ENCODE results near the gene NOD1.
"Not testable (repeated sequence)": the region's sequence is repeated elsewhere in the genome, so short reads cannot be mapped to it uniquely, and the experiment has no call there.

Gene NOD1

DNA sequence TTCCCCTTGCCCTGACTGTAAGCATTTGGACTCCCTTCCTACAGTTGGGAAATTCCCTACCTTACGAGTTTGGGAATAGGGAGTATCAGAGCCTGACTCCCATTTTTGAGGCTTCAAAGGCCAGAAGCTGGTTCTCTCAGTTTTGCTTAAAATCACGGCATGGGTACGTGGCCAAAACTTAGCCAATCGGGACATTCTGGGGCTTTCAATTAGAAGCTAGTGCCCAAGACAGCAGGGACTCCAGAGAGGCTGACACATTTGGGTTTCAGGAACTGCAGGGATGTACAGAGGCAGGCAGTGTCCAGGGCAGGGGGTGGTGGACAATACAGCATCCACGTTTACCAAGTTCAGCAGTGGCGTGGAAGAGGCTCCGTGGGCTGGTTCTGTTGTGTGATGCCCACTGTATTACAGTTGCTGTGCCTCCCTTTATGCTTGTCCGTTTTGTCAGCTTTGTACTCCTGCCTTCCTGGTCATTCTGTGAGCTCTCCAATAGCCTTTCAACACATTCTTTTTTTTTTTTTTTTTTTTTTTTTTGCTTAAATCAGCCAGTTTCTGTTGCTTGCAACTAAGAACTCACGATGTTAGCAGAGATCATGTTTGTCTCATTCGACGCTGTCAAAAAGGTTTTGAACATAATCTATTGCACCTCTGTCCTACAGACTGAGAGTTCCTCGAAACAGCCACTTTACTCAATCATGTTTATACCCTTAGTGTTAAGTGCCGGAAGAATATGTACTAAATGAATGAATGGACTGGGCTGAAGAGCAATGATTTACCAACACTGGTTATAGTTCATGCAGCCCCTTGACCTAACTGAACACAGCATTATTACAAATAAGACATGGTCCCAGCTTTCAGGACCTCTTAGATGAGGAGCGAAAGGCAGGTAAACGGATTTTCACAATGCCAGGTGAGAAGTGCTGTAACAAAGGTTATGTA lies 25.0 kb upstream of the NOD1 start:
- DNase-seq: no peak

- no peak for DNase-seq
Measured at GRCh38 chr7:30502470-30503251, 24.1 kb upstream of the NOD1 start.

DNA sequence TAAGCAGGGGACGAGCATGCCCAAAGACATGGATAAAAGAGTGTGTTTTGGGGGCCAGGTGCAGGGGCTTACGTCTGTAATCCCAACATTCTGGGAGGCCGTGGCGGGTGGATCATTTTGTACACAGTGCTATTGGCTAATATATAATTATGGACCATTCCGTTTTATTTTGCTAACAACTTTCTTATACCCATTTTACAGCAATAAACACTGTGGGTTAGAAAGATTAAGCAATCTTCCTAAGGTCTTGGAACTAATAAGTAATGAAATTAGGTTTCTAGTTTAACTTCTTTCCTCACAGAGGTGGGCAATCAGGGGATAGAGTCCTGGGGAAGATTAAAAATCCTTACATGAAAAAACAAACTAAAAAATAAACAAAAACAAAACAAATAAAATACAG lies 22.7 kb upstream of the NOD1 start:
- DNase-seq: no peak

GRCh38 chr7:30493228-30493627 lies 14.6 kb upstream of the NOD1 start:
- DNase-seq: no peak

DNA sequence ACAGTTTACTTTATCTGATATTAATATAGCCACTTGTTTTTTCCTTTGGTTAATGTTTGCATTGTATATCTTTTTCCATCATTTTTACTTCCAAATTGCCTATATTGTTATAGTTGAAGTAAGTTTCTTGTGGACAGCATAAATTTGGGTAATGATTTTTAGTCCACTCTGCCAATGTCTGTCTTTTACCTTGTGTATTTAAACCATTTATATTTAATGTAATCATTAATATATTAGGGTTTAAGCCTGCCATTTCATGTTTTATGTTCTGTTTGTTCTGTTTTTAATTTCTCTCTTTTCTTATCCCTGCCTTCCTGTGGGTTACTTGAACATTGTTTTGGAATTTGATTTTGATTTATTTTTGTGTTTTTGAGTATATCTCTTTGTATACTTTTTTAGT lies 12.8 kb upstream of the NOD1 start:
- no peak for DNase-seq

- no peak for DNase-seq
Measured at GRCh38 chr7:30487371-30487770, 8.8 kb upstream of the NOD1 start.

GRCh38 chr7:30485667-30486066 lies 7.1 kb upstream of the NOD1 start:
- DNase-seq: no peak

DNA sequence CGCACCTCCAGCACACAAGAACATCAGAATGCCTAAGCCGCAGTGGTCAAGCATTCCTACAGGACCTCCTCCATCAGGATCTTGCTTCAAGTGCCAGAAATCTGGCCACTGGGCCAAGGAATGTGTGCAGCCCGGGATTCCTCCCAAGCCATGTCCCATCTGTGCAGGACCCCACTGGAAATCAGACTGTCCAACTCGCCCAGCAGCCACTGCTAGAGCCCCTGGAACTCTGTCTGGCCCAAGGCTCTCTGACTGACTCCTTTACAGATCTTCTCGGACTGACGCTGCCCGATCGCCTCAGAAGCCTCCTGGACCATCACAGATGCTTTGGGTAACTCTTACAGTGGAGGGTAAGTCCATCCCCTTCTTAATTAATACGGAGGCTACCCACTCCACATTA lies 2.8 kb upstream of the NOD1 start:
- DNase-seq: not testable (repeated sequence)

DNA sequence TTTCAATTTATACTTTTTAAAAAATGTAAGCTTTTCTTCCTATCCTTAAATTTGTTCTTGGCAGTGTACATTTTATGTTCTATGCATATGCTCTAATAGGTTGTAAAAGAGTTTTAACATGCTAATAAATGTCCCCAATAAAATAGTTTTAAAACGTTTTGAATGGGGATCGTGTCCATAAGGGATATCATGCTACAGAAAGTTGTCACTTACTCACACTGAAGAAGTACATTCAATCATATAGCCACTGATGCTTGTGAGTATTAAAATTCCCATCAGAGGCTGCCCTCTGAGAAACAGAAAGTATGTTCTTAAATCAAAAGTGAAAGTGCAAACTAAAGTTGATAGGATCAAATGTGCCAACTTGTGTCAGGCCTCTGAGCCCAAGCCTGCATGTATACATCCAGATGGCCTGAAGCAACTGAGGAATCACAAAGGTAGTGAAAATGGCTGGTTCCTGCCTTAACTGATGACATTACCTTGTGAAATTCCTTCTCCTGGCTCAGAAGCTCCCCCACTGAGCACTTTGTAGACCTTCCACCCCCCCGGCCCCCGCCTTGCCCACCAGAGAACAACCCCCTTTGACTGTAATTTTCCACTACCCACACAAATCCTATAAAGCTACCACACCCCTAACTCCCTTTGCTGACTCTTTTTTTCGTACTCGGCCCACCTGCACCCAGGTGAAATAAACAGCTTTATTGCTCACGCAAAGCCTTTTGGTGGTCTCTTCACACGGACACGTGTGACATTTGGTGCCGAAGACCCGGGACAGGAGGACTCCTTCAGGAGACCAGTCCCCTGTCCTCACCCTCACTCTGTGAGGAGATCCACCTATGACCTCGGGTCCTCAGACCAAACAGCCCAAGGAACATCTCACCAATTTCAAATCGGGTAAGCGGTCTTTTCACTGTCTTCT lies 877 bp upstream of the NOD1 start:
- no peak for DNase-seq

GRCh38 chr7:30476459-30477145 lies 2.0 kb downstream of the NOD1 start:
- DNase-seq: no peak

- no peak for DNase-seq
Measured at GRCh38 chr7:30475580-30475979, 3.0 kb downstream of the NOD1 start.

DNA sequence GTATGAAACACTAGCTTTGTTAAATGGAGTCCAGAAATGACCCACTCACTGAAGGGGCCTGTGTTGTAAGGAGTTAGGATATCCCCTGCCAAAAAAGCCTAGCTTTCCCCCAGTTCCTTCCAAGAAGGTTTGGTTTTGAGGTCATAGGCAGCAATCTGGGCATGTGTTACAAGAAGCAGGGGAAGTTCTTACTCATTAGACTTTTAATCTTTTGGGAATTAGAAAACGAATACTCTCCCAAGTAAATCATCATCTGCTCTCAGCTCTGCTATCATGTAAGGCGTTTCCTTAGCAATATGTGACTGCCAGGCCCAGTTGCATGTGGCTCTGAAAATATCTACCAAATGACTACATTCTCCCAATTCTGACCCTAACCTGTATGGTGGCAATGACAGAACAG lies 3.7 kb downstream of the NOD1 start:
- DNase-seq: no peak

- no peak for DNase-seq
Measured at GRCh38 chr7:30474485-30474884, 4.1 kb downstream of the NOD1 start.

- no peak for DNase-seq
Measured at GRCh38 chr7:30473903-30474302, 4.7 kb downstream of the NOD1 start.

- no peak for DNase-seq
Measured at GRCh38 chr7:30472784-30473775, 5.5 kb downstream of the NOD1 start.

DNA sequence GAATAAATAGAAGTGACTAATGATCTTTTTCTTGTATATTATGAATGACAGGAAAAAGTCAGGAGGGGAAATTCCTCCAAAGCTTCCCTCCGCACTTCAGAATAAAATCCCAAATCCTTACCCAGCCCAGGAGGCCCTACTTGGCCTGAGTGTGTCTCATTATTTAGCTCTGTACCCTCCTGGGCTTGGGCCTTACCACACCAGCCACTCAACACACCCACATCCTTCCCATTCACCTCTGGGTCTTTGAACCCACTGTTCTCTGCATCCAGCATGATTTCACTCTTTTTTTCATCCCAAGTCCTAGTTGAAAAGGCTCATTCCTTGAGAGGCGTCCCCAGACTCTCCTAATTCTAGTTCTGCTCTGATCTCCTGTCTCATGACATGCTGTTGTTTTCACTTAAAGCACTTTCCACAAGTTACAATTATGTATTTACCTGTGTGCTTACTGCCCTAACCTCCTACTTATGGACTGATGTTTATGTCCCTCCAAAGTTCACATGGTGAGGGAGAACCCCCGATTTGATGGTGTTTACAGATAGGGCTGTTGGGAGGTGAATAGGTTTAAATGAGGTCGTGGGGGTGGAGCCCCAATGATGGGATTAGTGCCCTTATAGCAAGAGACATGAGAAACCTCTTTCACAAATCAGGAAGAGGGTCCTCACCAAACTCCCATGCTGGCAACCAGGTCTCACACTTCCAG lies 6.4 kb downstream of the NOD1 start:
- no peak for DNase-seq

DNA sequence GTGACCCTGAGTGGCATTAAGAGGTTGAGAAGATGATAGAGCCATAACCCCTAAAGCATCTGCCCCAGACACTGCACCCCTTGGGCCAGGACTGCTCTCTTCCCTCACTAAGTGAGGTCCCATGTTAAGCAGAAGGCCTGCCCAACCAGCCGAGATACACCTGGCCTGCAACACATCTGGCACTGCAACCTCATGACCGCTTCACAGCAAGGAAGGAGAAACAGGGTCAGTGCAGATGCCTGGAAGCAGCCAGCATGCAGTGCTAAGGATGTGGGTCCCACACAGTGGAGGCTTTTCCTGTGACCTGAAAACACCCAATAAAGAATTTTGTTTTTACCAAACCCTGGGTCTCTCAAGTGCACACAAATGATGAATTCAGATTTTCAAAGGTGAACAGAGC lies 7.4 kb downstream of the NOD1 start:
- DNase-seq: no peak

GRCh38 chr7:30470771-30471170 lies 7.8 kb downstream of the NOD1 start:
- DNase-seq: no peak

GRCh38 chr7:30470163-30470770 lies 8.3 kb downstream of the NOD1 start:
- no peak for DNase-seq

GRCh38 chr7:30469303-30469702 lies 9.3 kb downstream of the NOD1 start:
- DNase-seq: peak; percentile 64
